Neural progenitor cell (in vitro differentiated cells): ENCODE data around the gene RIOK1.

Experiments used
- CTCF ChIP-seq: fragments of 200-600 bp; sonication (generic); IDR thresholded peaks from 2 replicates; pipeline ENCODE4 v1.5.1; 2017; ENCODE audit warnings: antibody characterized with exemption, mild to moderate bottlenecking
- EZH2 ChIP-seq: fragments of 200-600 bp; sonication (generic); IDR thresholded peaks from 2 replicates; pipeline ENCODE4 v1.6.1; 2017; ENCODE audit warnings: antibody characterized with exemption, mild to moderate bottlenecking, moderate library complexity
- EZH2phosphoT487 ChIP-seq: fragments of 200-600 bp; sonication (generic); IDR thresholded peaks from 2 replicates; pipeline ENCODE4 v1.6.1; 2017; ENCODE audit warnings: antibody characterized with exemption

- TF ChIP-seq CTCF (no peak), EZH2phosphoT487 (no peak), EZH2 (no peak)
Measured at GRCh38 chr6:7406743-7407142, 17.1 kb downstream of the RIOK1 start.
